Measurements from ENCODE around the gene C6orf141. TPM values are rescaled to one million over a fixed set of nuclear protein-coding genes. Genes with fewer than 3 reads are reported as not detected.
A peak's percentile ranks its signal among the peaks of the same experiment; 100 is the strongest.

C6orf141 gene
- total and polyA plus RNA-seq, 4 donors: 0.14 to 0.84 (median 0.38) TPM

DNA sequence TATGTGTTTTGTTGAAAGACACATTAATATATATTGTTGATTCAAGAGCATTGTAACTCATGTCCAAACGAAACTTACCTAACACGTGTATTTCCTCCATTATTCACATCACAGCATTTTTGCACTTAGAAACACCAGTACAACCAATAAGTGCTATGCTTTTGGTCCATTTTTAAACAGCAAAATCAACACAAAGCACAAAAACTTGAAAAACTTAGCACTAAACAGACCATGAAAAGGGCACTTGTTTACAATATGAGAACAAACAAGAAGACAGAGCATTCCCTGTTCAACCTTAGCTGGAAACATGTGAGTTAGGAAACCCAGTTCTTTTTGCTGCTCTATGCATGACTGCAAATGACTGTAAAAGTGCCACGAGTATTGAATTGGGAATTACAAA lies 41.1 kb upstream of the C6orf141 start:
- Histone ChIP-seq H3K27ac (ENCODE audit: low read depth in 1 of 2, low read length in 2 of 2) (no peak overlapping the region), H3K36me3 (ENCODE audit: control insufficient read depth in 4 of 4, insufficient read depth in 3 of 4, low read depth in 1 of 4, low read length in 3 of 4) (no peaks in the 10 kb centered on the region), H3K4me3 (ENCODE audit: low read depth in 1 of 3, low read length in 3 of 3) (no peak overlapping the region), H3K9me3 (ENCODE audit: control insufficient read depth in 4 of 4, low read length in 3 of 4) (no peaks in the 10 kb centered on the region), H3K27me3 (ENCODE audit: control insufficient read depth in 4 of 4, insufficient read depth in 4 of 4, low read length in 3 of 4) (no peaks in the 10 kb centered on the region), H3K4me1 (ENCODE audit: control insufficient read depth in 4 of 4, insufficient read depth in 4 of 4, low read length in 3 of 4) (peaks cover 0 to 37% (median 29%) of the 10 kb centered on the region in 4 donors), H3K9ac (ENCODE audit: low read depth in 1 of 2, low read length in 2 of 2) (no peak overlapping the region)
- no peak for DNase-seq (ENCODE audit: low spot score)
- 71% methylated on average over 3 of the region's 3 CpGs for WGBS
- TF ChIP-seq, protein P1, sequence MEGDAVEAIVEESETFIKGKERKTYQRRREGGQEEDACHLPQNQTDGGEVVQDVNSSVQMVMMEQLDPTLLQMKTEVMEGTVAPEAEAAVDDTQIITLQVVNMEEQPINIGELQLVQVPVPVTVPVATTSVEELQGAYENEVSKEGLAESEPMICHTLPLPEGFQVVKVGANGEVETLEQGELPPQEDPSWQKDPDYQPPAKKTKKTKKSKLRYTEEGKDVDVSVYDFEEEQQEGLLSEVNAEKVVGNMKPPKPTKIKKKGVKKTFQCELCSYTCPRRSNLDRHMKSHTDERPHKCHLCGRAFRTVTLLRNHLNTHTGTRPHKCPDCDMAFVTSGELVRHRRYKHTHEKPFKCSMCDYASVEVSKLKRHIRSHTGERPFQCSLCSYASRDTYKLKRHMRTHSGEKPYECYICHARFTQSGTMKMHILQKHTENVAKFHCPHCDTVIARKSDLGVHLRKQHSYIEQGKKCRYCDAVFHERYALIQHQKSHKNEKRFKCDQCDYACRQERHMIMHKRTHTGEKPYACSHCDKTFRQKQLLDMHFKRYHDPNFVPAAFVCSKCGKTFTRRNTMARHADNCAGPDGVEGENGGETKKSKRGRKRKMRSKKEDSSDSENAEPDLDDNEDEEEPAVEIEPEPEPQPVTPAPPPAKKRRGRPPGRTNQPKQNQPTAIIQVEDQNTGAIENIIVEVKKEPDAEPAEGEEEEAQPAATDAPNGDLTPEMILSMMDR (IDR thresholded peaks at IDR 0.05; ENCODE audit: low read depth, low read length, missing input control): no peak
- TF ChIP-seq TAF1 (conservative IDR thresholded peaks at IDR 0.05) (no peak), FOXA2 (IDR thresholded peaks at IDR 0.05) (no peak), HNF4G (IDR thresholded peaks at IDR 0.05) (no peak), FOXA1 (IDR thresholded peaks at IDR 0.05) (no peak), NR2F2 (IDR thresholded peaks at IDR 0.05) (no peak), JUND (IDR thresholded peaks at IDR 0.05) (no peak)
- TF ChIP-seq, protein P2, sequence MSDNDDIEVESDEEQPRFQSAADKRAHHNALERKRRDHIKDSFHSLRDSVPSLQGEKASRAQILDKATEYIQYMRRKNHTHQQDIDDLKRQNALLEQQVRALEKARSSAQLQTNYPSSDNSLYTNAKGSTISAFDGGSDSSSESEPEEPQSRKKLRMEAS (IDR thresholded peaks at IDR 0.05): no peak
- TF ChIP-seq, protein P3, sequence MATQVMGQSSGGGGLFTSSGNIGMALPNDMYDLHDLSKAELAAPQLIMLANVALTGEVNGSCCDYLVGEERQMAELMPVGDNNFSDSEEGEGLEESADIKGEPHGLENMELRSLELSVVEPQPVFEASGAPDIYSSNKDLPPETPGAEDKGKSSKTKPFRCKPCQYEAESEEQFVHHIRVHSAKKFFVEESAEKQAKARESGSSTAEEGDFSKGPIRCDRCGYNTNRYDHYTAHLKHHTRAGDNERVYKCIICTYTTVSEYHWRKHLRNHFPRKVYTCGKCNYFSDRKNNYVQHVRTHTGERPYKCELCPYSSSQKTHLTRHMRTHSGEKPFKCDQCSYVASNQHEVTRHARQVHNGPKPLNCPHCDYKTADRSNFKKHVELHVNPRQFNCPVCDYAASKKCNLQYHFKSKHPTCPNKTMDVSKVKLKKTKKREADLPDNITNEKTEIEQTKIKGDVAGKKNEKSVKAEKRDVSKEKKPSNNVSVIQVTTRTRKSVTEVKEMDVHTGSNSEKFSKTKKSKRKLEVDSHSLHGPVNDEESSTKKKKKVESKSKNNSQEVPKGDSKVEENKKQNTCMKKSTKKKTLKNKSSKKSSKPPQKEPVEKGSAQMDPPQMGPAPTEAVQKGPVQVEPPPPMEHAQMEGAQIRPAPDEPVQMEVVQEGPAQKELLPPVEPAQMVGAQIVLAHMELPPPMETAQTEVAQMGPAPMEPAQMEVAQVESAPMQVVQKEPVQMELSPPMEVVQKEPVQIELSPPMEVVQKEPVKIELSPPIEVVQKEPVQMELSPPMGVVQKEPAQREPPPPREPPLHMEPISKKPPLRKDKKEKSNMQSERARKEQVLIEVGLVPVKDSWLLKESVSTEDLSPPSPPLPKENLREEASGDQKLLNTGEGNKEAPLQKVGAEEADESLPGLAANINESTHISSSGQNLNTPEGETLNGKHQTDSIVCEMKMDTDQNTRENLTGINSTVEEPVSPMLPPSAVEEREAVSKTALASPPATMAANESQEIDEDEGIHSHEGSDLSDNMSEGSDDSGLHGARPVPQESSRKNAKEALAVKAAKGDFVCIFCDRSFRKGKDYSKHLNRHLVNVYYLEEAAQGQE (IDR thresholded peaks at IDR 0.05): no peak

DNA sequence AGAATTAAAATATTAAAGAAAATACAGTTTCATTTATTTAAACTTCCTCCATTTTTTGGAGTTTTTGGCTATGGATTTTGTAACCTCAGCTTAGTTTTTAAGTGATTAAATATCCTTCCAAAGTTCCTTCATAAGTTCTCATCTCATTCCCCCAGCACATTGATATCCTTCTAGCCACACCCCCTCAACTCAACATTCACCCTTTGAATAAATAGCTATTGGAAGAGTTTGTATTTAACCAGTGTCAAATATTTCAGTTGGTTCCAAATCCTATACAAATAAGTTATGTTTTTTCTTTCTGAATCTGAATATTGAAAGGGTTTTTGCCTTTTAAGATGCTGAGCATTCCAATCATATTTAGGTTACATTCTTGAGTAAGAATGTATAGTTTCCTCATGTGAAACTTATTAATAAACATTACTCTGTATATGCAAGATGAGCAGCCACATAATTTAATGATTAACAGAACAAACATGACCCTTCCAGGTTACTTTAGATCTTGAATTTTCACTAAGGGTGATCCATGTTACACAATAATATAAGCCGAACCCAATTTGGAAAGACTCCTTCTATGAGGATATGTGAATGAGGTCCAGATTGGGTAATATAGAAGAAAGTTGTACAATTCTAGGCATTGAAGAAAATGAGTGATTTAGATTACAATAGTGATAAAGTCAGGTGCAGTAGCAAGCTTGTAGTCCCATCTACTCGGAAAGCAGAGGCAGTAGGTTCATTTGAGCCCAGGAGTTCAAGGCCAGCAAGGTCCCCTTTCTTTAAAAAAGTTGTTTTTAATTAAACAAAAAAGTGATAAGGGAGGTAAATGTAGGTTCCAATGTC lies 37.1 kb upstream of the C6orf141 start:
- DNase-seq (ENCODE audit: low spot score): no peak
- Histone ChIP-seq H3K9me3 (ENCODE audit: control insufficient read depth in 4 of 4, low read length in 3 of 4) (no peaks in the 10 kb centered on the region), H3K27ac (ENCODE audit: low read depth in 1 of 2, low read length in 2 of 2) (peak overlapping the region in 1 of 2 donors; percentile 40), H3K4me3 (ENCODE audit: low read depth in 1 of 3, low read length in 3 of 3) (peak overlapping the region in 1 of 3 donors; percentile 26), H3K9ac (ENCODE audit: low read depth in 1 of 2, low read length in 2 of 2) (no peak overlapping the region), H3K4me1 (ENCODE audit: control insufficient read depth in 4 of 4, insufficient read depth in 4 of 4, low read length in 3 of 4) (peaks cover 0 to 28% (median 25%) of the 10 kb centered on the region in 4 donors), H3K27me3 (ENCODE audit: control insufficient read depth in 4 of 4, insufficient read depth in 4 of 4, low read length in 3 of 4) (no peaks in the 10 kb centered on the region), H3K36me3 (ENCODE audit: control insufficient read depth in 4 of 4, insufficient read depth in 3 of 4, low read depth in 1 of 4, low read length in 3 of 4) (no peaks in the 10 kb centered on the region)
- WGBS: 32% methylated on average over 2 of the region's 2 CpGs
- TF ChIP-seq, protein P3 (IDR thresholded peaks at IDR 0.05): peak; percentile 5
- TF ChIP-seq RAD21 (IDR thresholded peaks at IDR 0.05) (peak in 1 of 2 donors; percentile 20), HNF4A (conservative IDR thresholded peaks at IDR 0.05) (peak; percentile 85 to 86), NR2F2 (IDR thresholded peaks at IDR 0.05) (no peak), HNF4G (IDR thresholded peaks at IDR 0.05) (peak; percentile 33), EGR1 (IDR thresholded peaks at IDR 0.05; ENCODE audit: low read depth in 2 of 2) (peak in 1 of 2 donors; percentile 13), JUND (IDR thresholded peaks at IDR 0.05) (peak; percentile 40 to 68), YY1 (IDR thresholded peaks at IDR 0.05) (peak; percentile 42), FOXA1 (IDR thresholded peaks at IDR 0.05) (no peak), SP1 (IDR thresholded peaks at IDR 0.05) (peak; percentile 85), RXRA (IDR thresholded peaks at IDR 0.05) (peak; percentile 82 to 89), TAF1 (conservative IDR thresholded peaks at IDR 0.05) (no peak)
- TF ChIP-seq, protein P4, sequence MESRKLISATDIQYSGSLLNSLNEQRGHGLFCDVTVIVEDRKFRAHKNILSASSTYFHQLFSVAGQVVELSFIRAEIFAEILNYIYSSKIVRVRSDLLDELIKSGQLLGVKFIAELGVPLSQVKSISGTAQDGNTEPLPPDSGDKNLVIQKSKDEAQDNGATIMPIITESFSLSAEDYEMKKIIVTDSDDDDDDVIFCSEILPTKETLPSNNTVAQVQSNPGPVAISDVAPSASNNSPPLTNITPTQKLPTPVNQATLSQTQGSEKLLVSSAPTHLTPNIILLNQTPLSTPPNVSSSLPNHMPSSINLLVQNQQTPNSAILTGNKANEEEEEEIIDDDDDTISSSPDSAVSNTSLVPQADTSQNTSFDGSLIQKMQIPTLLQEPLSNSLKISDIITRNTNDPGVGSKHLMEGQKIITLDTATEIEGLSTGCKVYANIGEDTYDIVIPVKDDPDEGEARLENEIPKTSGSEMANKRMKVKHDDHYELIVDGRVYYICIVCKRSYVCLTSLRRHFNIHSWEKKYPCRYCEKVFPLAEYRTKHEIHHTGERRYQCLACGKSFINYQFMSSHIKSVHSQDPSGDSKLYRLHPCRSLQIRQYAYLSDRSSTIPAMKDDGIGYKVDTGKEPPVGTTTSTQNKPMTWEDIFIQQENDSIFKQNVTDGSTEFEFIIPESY (IDR thresholded peaks at IDR 0.05): peak; percentile 55
- TF ChIP-seq, protein P1 (IDR thresholded peaks at IDR 0.05; ENCODE audit: low read depth, low read length, missing input control): no peak
- TF ChIP-seq, protein P2 (IDR thresholded peaks at IDR 0.05): no peak

All from liver (tissue), 9 donors.